ENCODE measurements around the gene KDM3A.

GRCh38 chr2:86414996-86415395 is 26.2 kb upstream of the KDM3A start:
- no peak for TF ChIP-seq CTCF (conservative IDR thresholded peaks at IDR 0.05 in 1 of 2, IDR thresholded peaks at IDR 0.05 in 1 of 2; ENCODE audit: extremely low read depth in 1 of 2, insufficient read depth in 1 of 2, low read depth in 1 of 2, low read length in 2 of 2)
- no peak for TF ChIP-seq EZH2 (IDR thresholded peaks at IDR 0.05; ENCODE audit: borderline replicate concordance, low read length)

Measured in mammary epithelial cell (primary cell).